22Rv1 (cell line): ENCODE data around the gene SNX24.

Source experiments
- ZFX ChIP-seq: fragments of 450-650 bp; IDR thresholded peaks from 2 replicates; pipeline ENCODE4 v1.6.1; 2017; ENCODE audit warnings: antibody characterized with exemption, borderline replicate concordance
- TF ChIP-seq, protein P1 (sequence below): fragments of 450-650 bp; IDR thresholded peaks from 2 replicates; pipeline ENCODE4 v1.5.1; 2017; ENCODE audit warnings: mild to moderate bottlenecking

DNA sequence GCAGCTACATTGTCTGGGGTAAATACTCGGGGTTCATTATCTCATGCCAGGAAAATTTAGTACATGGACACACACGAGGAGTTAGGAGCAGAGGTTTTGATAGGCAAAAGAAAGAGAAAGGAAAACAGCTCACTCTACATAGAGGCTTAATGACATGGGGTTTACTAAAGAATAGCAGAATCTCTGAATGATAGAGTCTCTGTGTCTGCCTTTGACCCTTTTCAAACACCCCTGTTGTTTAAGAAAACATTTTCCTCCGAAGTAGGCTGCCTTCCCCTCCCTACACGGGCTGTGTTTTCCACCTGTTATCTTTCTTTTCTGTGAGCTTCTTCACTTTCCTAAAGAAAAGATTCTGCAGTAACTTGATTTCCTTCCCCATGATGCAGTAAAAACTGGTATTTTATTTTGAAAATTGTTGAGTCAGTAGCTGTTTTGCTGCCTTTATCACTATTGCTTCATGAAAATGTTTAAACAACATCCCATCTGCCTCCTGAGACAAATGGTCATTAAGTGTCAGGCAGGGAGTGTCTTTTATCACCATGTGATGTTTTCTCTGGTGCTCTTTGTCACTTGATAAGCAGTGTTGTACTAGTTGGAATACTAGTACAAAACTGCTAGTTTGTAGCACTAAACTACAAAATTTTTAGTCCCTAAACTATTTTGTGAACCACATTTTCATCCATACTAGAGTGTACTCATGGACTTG, 114.5 kb downstream of the SNX24 start:
- TF ChIP-seq, protein P1, sequence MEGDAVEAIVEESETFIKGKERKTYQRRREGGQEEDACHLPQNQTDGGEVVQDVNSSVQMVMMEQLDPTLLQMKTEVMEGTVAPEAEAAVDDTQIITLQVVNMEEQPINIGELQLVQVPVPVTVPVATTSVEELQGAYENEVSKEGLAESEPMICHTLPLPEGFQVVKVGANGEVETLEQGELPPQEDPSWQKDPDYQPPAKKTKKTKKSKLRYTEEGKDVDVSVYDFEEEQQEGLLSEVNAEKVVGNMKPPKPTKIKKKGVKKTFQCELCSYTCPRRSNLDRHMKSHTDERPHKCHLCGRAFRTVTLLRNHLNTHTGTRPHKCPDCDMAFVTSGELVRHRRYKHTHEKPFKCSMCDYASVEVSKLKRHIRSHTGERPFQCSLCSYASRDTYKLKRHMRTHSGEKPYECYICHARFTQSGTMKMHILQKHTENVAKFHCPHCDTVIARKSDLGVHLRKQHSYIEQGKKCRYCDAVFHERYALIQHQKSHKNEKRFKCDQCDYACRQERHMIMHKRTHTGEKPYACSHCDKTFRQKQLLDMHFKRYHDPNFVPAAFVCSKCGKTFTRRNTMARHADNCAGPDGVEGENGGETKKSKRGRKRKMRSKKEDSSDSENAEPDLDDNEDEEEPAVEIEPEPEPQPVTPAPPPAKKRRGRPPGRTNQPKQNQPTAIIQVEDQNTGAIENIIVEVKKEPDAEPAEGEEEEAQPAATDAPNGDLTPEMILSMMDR, result no peak
- TF ChIP-seq ZFX, result no peak
